NCI-H1092 treated with DMSO at 0.1 percent for 48 hours (cell line): ENCODE measurements around the gene ATP10A.

Experiments used
- DNase-seq: peaks from one replicate; lab custom pipeline; 2025; lab: John Stamatoyannopoulos, UW

The ATP10A gene

GRCh38 chr15:25863111-25863967, at the start of gene ATP10A:
ATP10A (minus strand) TSS chr15:25863327; CDS start chr15:25863096, 231 bp downstream.
- DNase-seq, result no peak

DNA sequence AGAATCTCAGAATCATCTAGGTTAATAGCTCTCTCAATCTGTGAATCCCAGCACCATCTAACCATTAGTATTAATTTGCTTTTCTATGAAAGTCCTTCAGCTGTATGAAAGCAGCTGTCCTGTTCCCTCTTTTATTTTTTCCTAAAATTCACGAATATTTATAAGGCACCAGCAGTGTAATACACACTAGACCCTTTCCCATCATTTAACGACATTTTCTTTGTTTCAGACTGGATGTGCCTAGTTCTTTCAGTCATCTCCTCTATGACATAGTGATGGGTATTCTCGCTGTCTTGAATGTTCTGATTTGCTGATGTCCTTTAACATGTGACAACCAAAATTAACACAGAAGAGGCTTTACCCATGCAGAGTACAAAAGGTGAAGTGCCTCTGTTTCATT, 48.9 kb upstream of the ATP10A start:
- no peak for DNase-seq

DNA sequence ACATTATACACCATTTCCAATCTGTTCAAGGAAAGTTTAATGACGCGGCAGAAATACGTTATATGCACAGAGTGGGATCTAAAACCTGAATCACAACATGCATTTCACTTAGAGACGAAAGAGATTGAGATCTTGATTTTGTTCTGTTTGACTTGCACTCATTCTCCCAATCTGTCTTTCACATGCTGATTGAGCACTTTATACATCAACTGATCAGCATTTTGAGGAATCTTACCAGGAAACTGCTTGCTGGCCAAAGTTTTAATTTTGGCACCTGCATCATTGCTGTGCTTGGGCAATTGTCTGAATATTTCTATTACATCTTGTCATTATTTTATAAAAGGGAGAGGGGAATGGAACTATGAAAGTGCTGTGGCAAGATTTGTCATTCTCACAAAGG, 47.7 kb upstream of the ATP10A start:
- no peak for DNase-seq

- DNase-seq, result no peak
These were observed 46.7 kb upstream of the ATP10A start for GRCh38 chr15:25909806-25910205.

GRCh38 chr15:25909325-25909724, 46.2 kb upstream of the ATP10A start:
- no peak for DNase-seq

- DNase-seq, result no peak
These were observed 42.0 kb upstream of the ATP10A start for GRCh38 chr15:25905140-25905539.

DNA sequence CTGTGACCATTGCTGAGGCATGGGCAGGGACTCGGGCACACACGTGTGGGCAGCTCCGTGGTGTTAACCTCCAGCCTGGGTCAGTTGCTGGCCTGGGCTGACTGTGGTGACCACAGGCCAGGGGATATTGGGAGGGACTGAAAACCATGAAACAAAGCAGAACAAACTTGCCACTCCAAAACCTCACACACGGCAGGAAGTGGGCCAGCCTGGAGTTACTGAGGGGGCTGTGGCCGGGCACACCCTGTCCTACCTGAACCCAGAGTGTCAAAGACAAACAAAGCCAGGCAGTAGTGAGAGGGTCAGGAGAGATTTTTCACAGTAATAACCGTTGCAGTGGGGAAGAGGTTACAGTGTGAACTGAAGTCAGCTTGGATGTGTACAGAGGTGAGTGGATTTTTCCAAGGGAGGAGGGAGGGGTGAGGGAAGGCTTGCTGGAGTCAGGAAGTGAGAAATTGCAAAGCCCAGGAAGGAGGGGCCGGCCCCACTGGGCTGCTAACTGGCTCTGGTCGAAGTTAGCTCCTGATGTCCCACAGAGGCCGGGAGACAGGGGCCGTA, 40.0 kb upstream of the ATP10A start:
- DNase-seq, result no peak

DNA sequence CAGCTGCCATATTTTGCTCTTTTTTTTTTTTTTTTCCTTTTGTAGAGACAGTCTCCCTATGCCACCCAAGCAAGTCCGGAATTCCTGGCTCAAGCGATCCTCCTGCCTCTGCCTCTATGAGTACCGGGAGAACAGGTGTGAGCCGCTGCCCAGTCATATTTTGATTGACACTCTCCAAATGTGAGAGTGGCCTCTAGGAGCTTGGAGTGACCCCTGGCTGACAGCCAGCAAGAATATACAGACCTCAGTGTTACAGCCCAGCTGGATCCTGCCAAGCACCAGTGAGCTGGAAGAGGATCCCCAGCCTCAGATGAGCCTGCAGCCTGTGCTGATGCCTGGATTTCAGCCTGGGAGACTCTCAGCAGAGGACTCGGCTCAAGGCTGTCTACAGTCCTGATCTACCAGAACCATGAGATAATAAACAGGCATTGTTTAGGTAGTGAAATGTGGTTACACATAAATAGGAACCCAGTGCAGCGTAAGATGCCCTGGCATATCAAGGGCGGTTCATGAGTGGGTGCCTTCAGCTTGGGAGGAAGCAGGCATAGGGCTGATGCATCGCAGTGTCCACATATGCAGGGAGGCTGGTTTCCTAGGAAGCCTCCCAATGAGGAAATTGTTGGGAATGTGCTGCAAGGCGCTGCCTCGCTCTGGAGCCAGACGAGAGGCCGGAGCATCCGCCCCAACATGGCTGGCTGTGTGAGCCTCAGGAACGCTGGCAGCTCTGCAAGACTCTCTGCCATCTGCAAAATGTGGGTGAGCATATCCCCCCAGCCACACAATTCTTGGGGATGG, 38.9 kb upstream of the ATP10A start:
- no peak for DNase-seq

GRCh38 chr15:25900901-25901300, 37.8 kb upstream of the ATP10A start:
- no peak for DNase-seq

DNA sequence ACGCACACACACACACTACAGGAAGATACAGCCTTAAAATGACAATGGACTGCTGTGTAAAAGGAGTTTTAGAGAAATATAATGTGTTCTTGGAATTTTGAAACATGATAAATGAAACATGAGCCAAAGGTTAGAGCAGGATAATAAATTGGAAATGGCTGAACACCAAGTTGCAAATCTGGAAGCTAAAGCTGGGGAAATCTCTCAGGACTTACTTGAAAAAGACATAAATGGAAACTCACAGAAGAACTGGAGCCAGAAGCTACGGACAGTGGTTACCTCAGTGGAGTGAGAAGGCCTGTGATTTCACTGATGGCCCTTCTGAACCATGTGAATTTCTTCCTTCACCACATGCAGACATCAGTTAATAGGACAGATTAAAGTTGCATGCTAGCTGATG, 37.3 kb upstream of the ATP10A start:
- DNase-seq, result no peak

DNA sequence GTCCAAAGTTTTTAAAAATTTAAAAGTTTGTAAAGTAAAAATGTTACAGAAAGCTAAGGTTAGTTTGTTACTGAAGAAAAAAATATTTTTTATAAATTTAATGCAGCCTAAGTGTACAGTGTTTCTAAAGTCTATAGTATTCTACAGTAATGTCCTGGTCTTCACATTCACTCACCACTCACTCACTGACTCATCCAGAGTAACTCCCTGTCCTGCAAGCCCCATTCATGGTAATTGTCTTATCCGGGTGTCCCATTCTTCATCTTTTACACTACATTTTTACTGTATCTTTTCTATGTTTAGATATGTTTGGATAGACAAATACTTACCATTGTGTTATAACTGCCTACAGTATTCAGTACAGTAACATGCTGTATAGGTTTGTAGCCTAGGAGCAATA, 36.7 kb upstream of the ATP10A start:
- DNase-seq, result no peak

GRCh38 chr15:25897658-25898057, 34.5 kb upstream of the ATP10A start:
- no peak for DNase-seq

DNA sequence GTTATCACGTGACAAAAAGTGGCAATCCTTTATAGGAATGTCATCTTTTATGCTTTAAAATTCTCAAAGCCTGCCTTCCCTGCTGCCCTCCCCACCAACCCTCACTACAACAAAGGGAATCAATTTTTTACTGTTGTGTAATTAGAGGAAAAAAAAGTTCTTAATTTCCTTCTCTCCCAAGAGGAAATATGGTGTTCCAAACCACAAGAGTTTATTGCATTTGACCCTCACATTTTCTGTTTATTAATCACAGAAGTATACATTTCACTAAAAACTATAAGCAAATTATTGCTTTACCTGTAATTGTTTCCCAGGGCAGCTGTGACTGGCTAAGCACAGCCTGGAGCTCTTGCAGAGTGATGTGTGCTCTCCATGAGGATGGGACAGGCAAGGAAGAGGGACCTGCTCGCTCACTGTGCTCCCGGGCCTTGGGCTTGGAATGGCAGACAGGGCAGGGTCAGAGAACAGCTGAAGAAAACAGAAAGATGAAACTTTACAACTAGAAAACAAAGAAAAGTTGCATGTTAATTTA, 31.3 kb upstream of the ATP10A start:
- DNase-seq, result no peak

- no peak for DNase-seq
These were observed 30.5 kb upstream of the ATP10A start for GRCh38 chr15:25893596-25893995.

- DNase-seq, result no peak
These were observed 29.0 kb upstream of the ATP10A start for GRCh38 chr15:25892126-25892525.

GRCh38 chr15:25891081-25891480, 28.0 kb upstream of the ATP10A start:
- no peak for DNase-seq

- no peak for DNase-seq
These were observed 27.4 kb upstream of the ATP10A start for GRCh38 chr15:25890529-25890928.

DNA sequence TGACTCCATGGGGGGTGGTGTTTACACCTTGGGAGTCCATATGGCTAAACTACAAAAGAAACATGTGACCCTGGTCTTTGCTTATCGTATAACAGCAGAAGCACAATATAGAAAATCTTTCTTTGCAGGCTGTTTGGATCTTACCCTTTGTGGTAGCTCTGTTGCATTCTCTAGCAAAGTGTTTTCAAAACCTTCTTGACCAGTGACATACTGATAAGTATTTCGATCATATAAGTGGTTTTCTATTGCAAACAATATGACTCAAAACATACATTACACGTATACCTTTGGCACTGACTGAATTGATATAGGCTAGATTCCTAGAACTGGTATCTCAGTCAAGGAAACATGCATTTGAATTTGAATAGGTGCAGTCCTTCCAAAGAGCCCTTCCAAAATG, 24.7 kb upstream of the ATP10A start:
- no peak for DNase-seq

GRCh38 chr15:25886498-25887140, 23.5 kb upstream of the ATP10A start:
- no peak for DNase-seq

- DNase-seq, result no peak
These were observed 21.2 kb upstream of the ATP10A start for GRCh38 chr15:25884370-25884769.

DNA sequence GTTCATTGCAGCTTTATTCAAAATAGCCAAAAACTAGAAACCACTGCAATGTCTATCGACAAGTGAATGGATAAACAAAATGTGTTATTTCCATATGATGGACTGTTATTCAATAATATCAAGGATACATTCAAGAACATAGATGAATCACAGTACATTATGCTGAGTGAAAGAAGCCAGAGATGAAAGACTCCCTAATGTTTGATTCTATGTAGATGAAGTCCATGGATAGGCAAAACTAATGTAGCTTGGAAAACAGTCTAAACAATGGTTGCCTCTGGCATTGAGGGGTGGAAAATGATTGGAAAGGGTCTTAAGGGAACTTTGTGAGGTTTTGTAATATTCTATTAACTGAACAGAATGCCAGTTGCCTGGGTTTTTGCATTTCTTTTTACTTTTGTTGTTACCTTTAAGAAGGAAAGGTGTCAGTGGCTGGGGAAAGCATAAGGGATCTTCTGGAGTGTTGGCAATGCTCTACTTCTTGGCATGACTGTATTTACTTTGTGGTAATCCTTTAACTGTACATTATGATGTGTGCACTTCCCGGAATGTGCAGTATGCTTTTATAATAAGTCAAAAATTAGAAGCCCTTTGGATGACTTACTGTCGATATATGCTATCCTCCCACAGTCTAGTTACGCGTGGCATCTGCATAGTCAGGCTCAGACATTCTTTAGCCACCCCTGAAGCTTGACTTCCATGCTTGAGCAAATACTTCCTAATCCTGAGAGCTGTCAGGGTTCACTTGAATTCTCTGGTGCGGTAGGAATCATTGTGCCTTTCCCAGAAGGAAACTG, 20.5 kb upstream of the ATP10A start:
- no peak for DNase-seq
